ENCODE data around the gene GAK.

DNA sequence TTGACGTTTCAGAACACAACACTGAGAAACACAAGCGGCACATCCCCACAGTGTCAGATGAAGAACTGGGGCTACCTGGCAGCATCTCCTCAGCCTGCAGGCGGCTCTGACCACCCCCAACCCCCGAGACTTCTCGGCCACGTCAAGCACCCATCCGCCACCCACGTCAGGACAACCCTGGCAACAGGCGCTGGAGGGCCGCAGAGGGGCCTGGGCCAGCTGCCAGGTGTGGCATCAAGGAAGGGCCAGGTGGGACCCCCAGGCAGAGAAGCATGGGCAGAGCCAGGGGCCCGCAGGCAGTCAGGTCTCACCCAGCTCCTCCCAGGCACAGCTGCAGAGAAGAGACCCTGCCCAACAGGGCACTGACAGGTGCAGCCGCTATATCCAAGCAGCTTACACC lies 22.3 kb downstream of the GAK start:
- TF ChIP-seq, protein P1, sequence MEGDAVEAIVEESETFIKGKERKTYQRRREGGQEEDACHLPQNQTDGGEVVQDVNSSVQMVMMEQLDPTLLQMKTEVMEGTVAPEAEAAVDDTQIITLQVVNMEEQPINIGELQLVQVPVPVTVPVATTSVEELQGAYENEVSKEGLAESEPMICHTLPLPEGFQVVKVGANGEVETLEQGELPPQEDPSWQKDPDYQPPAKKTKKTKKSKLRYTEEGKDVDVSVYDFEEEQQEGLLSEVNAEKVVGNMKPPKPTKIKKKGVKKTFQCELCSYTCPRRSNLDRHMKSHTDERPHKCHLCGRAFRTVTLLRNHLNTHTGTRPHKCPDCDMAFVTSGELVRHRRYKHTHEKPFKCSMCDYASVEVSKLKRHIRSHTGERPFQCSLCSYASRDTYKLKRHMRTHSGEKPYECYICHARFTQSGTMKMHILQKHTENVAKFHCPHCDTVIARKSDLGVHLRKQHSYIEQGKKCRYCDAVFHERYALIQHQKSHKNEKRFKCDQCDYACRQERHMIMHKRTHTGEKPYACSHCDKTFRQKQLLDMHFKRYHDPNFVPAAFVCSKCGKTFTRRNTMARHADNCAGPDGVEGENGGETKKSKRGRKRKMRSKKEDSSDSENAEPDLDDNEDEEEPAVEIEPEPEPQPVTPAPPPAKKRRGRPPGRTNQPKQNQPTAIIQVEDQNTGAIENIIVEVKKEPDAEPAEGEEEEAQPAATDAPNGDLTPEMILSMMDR (IDR thresholded peaks at IDR 0.05) = no peak
- no peak for TF ChIP-seq POLR2A (IDR thresholded peaks at IDR 0.05; ENCODE audit: low read depth)
- TF ChIP-seq POLR2AphosphoS5 (IDR thresholded peaks at IDR 0.05) = no peak

Data from esophagus muscularis mucosa (tissue), 3 donors.